ENCODE data around the gene SAG. TPM values are rescaled to one million over a fixed set of nuclear protein-coding genes. Genes with fewer than 3 reads are reported as not detected.

SAG gene
- total and polyA plus RNA-seq, 12 donors = 0.06 to 0.20 TPM; not detected in 10

- DNase-seq = no peak
- Histone ChIP-seq H3K27ac (no peak overlapping the region), H3K36me3 (replicated peaks in 1 of 2) (no peaks in the 10 kb centered on the region), H3K4me1 (replicated peaks in 1 of 2) (no peaks in the 10 kb centered on the region), H3K9me3 (replicated peaks in 1 of 3) (no peaks in the 10 kb centered on the region), H3K4me3 (no peak overlapping the region), H3K27me3 (no peaks in the 10 kb centered on the region)
- TF ChIP-seq POLR2A (IDR thresholded peaks at IDR 0.05) (no peak), CTCF (IDR thresholded peaks at IDR 0.05) (no peak)
- intact Hi-C loops (cut with DNase I) = no loop called here
- 72 to 80% (median 79%) methylated on average over 8 of the region's 8 CpGs for WGBS, 4 donors
Measured at GRCh38 chr2:233312874-233313273, 5.3 kb downstream of the SAG start.

DNA sequence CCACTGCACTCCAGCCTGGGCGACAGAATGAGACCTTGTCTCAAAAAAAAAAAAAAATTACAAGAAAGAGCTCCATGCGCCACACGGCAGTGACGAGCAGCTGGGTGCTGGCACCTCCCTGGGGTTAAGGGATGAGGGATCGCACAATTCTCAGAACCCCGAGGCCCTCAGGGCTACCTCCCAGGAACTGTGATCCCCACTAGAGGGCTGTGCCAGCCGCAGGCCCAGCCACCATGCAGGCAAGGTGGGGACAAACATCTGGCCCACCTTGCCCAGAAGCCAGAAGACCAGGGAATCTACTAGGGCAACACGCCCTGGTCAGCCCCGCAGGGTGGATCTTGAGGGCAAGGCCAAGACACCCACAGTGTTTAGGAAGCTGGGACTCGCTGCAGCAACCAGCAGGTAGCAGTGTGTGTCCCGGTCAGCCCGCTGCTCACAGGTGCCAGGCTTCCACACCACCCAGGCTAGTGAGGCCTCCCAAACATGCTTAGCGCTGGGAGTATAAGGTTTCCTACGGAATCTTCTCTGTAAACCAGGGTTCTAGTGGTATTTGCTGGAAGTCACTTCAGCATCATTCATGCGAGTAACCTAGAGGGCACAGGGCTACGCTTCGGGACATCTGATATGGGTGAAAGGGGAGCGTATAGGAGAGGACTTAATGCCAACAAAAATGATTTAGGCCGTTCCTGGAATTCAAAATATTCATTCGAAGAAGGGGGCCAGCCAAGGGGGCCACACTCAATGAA lies 6.7 kb downstream of the SAG start:
- H3K27me3 ChIP-seq = no peaks in the 10 kb centered on the region
- no peak overlapping the region for H3K4me3 ChIP-seq
- 88 to 96% (median 93%) methylated on average over 17 to 20 of the region's 20 CpGs for WGBS, 4 donors
- intact Hi-C loops (cut with DNase I) = no loop called here
- TF ChIP-seq POLR2A (IDR thresholded peaks at IDR 0.05) = no peak
- no peak for TF ChIP-seq CTCF (IDR thresholded peaks at IDR 0.05)
- no peak overlapping the region for H3K27ac ChIP-seq
- no peaks in the 10 kb centered on the region for H3K4me1 ChIP-seq (replicated peaks in 1 of 2)
- no peak for DNase-seq
- H3K36me3 ChIP-seq (replicated peaks in 1 of 2) = no peaks in the 10 kb centered on the region
- H3K9me3 ChIP-seq (replicated peaks in 1 of 3) = no peaks in the 10 kb centered on the region

DNA sequence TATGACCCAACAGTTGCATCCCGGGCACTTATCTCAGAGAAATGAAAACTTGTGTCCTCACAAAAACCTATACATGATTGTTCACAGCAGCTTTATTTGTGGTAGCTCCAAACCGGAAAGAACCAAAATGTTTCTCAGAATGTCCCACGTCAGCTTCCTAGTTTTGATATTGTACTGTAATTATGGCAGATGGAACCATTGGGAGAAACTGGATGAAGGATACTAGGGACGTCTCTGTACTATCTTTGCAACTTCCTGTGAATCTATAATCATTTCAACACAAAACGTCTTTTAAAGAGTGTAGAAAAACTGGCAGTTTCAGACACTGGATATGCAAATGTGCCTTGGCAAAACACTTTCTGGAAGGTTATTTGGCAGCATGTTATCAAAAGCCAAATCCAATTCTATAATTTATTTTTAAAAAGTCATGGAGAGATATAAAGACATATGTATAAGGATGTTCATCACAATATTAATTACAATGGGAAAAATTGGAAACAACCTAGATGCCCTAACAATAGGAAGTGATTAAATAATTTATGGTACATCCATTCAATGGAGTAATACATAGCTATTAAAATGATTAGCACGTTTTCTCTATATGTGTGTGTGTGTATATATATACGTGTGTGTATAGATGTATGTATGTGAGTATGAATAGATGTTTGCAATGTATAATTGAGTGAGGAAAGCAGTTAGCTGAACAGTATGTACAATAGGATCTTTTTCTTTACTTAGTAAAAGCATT lies 9.8 kb downstream of the SAG start:
- intact Hi-C loops (cut with DNase I) = no loop called here
- WGBS, 4 donors = 66 to 77% (median 70%) methylated on average over 6 to 7 of the region's 7 CpGs
- no peak for DNase-seq

More for the DNA sequence above, 9.8 kb downstream of the SAG start:
- Histone ChIP-seq H3K4me1 (replicated peaks in 1 of 2) (no peaks in the 10 kb centered on the region), H3K9me3 (replicated peaks in 1 of 3) (no peaks in the 10 kb centered on the region), H3K27me3 (no peaks in the 10 kb centered on the region), H3K27ac (no peak overlapping the region), H3K36me3 (replicated peaks in 1 of 2) (no peaks in the 10 kb centered on the region), H3K4me3 (no peak overlapping the region)
- TF ChIP-seq POLR2A (IDR thresholded peaks at IDR 0.05) (no peak), CTCF (IDR thresholded peaks at IDR 0.05) (no peak)

Measured in adrenal gland (tissue), 12 donors.